ENCODE data around the gene ANAPC2.

ANAPC2 gene

GRCh38 chr9:137214620-137215019, 26.3 kb upstream of the ANAPC2 start:
- no peak for FAIRE-seq

- no peak for FAIRE-seq
Observed at GRCh38 chr9:137213160-137214060, 25.1 kb upstream of the ANAPC2 start.

GRCh38 chr9:137212520-137212919, 24.2 kb upstream of the ANAPC2 start:
- no peak for FAIRE-seq

GRCh38 chr9:137211532-137211931, 23.2 kb upstream of the ANAPC2 start:
- no peak for FAIRE-seq

GRCh38 chr9:137206602-137207001, 18.2 kb upstream of the ANAPC2 start:
- no peak for FAIRE-seq

GRCh38 chr9:137205126-137206069, 17.0 kb upstream of the ANAPC2 start, which contains the start of the genes NDOR1 and TMEM203:
TSS of gene NDOR1 (plus strand) at chr9:137205700. CDS start at chr9:137205778, 78 bp downstream.
TSS of gene TMEM203 (minus strand) at chr9:137205648. CDS start at chr9:137205414, 234 bp downstream.
- no peak for FAIRE-seq

- no peak for FAIRE-seq
Observed at GRCh38 chr9:137204731-137205125, 16.4 kb upstream of the ANAPC2 start.

- FAIRE-seq = no peak
Observed at GRCh38 chr9:137202966-137203365, 14.6 kb upstream of the ANAPC2 start.

- FAIRE-seq = no peak
Observed at GRCh38 chr9:137201205-137201868, 13.0 kb upstream of the ANAPC2 start.

- peak; percentile 95 for FAIRE-seq
Observed at GRCh38 chr9:137200311-137201204, 12.2 kb upstream of the ANAPC2 start, which contains the start of gene TPRN. TSS of gene TPRN (minus strand) at chr9:137200741. CDS start at chr9:137200711, 30 bp downstream.

GRCh38 chr9:137199411-137200121, 11.2 kb upstream of the ANAPC2 start:
- no peak for FAIRE-seq

GRCh38 chr9:137198902-137199283, 10.5 kb upstream of the ANAPC2 start:
- FAIRE-seq = no peak

- no peak for FAIRE-seq
Observed at GRCh38 chr9:137198051-137198901, 9.9 kb upstream of the ANAPC2 start.

- FAIRE-seq = no peak
Observed at GRCh38 chr9:137195525-137196220, 7.3 kb upstream of the ANAPC2 start.

- FAIRE-seq = no peak
Observed at GRCh38 chr9:137194909-137195308, 6.5 kb upstream of the ANAPC2 start.

- no peak for FAIRE-seq
Observed at GRCh38 chr9:137194388-137194787, 6.0 kb upstream of the ANAPC2 start.

GRCh38 chr9:137193771-137194170, 5.4 kb upstream of the ANAPC2 start:
- no peak for FAIRE-seq

GRCh38 chr9:137192859-137193258, 4.5 kb upstream of the ANAPC2 start:
- FAIRE-seq = no peak

GRCh38 chr9:137192448-137192780, 4.1 kb upstream of the ANAPC2 start:
- no peak for FAIRE-seq

Measured in G401.6 (cell line).